Stimulated activated naive B cell treated with anti-CD40 and anti-IgM and Interleukin-4, amounts not matched to agents 10 μg/mL and 1 μg/mL and 100 μg/mL, for 72 hours (primary cell): Measurements from ENCODE around the gene PLA2G4D.

Experiments
- ATAC-seq, 2 donors: fragments of 150-1000 bp; cut with Tn5 transposase; replicated peaks; 2 replicates each; pipeline ENCODE4 v1.10.0; 2021; ENCODE audit warnings: moderate library complexity in 1 of 2
- DNase-seq: peaks from one replicate; pipeline ENCODE4 v3.0.0; 2021
- H3K27ac Mint-ChIP-seq: one replicate; pipeline ENCODE4 v1.8.0; 2022; ENCODE audit warnings: mild to moderate bottlenecking, mixed read lengths
- H3K27me3 Mint-ChIP-seq, 2 donors: one replicate each; pipeline ENCODE4 v1.8.0; 2022; ENCODE audit warnings: mixed read lengths in 2 of 2
- H3K36me3 Mint-ChIP-seq, 2 donors: one replicate each; pipeline ENCODE4 v1.8.0; 2022; ENCODE audit warnings: mixed read lengths in 2 of 2, mild to moderate bottlenecking in 1 of 2
- H3K4me1 Mint-ChIP-seq, 2 donors: one replicate each; pipeline ENCODE4 v1.8.0; 2022; ENCODE audit warnings: mixed read lengths in 2 of 2, mild to moderate bottlenecking in 1 of 2
- H3K4me3 Mint-ChIP-seq, 2 donors: one replicate each; pipeline ENCODE4 v1.8.0; 2022; ENCODE audit warnings: mild to moderate bottlenecking in 2 of 2, mixed read lengths in 2 of 2, moderate library complexity in 1 of 2
- H3K9me3 Mint-ChIP-seq, 2 donors: one replicate each; pipeline ENCODE4 v1.8.0; 2022; ENCODE audit warnings: mixed read lengths in 2 of 2, mild to moderate bottlenecking in 1 of 2

PLA2G4D gene

GRCh38 chr15:42050484-42051255 is 43.7 kb downstream of the PLA2G4D start:
- Mint-ChIP-seq H3K27ac (no peak overlapping the region), H3K4me3 (no peak overlapping the region), H3K4me1 (no peaks in the 10 kb centered on the region), H3K9me3 (no peaks in the 10 kb centered on the region), H3K27me3 (peaks cover 8 to 20% of the 10 kb centered on the region in 2 donors), H3K36me3 (no peaks in the 10 kb centered on the region)
- no peak for ATAC-seq
- DNase-seq, result no peak

- no peak for ATAC-seq
Observed at GRCh38 chr15:42048821-42049200, 45.6 kb downstream of the PLA2G4D start.

GRCh38 chr15:42048080-42048820 is 46.1 kb downstream of the PLA2G4D start:
- Mint-ChIP-seq H3K4me1 (peaks cover 0 to 4% of the 10 kb centered on the region in 2 donors), H3K36me3 (no peaks in the 10 kb centered on the region), H3K9me3 (no peaks in the 10 kb centered on the region), H3K4me3 (no peak overlapping the region), H3K27ac (no peak overlapping the region), H3K27me3 (peaks cover 15 to 19% of the 10 kb centered on the region in 2 donors)
- DNase-seq, result no peak
- ATAC-seq, result no peak

More at GRCh38 chr15:42048821-42049200, 45.6 kb downstream of the PLA2G4D start:
- Mint-ChIP-seq H3K4me3 (no peak overlapping the region), H3K27ac (no peak overlapping the region), H3K4me1 (peaks cover 0 to 4% of the 10 kb centered on the region in 2 donors), H3K27me3 (peaks cover 15 to 25% of the 10 kb centered on the region in 2 donors), H3K9me3 (no peaks in the 10 kb centered on the region), H3K36me3 (no peaks in the 10 kb centered on the region)
- no peak for DNase-seq

DNA sequence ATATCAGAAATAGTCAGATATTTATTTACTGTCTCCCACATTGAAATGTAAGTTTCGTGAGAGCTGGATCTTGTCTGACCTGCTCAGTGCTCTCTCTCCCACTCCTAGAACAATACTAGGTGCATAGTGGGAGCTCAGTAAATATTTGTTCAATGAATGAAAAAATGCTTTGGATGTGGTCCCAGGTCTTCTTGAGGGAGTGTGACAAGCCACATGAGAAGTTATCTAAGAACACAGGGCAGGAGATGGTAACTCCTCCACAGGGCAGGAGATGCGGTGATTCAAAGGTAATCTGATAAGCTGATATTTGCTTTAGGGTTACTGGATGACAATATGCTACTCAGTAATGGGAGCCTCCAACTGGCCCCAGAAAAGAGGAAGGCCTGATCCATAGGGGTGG is 47.8 kb downstream of the PLA2G4D start:
- ATAC-seq, result no peak
- Mint-ChIP-seq H3K27ac (no peak overlapping the region), H3K4me1 (peaks cover 0 to 4% of the 10 kb centered on the region in 2 donors), H3K9me3 (no peaks in the 10 kb centered on the region), H3K27me3 (peaks cover 14 to 15% of the 10 kb centered on the region in 2 donors), H3K4me3 (no peak overlapping the region), H3K36me3 (no peaks in the 10 kb centered on the region)
- no peak for DNase-seq

DNA sequence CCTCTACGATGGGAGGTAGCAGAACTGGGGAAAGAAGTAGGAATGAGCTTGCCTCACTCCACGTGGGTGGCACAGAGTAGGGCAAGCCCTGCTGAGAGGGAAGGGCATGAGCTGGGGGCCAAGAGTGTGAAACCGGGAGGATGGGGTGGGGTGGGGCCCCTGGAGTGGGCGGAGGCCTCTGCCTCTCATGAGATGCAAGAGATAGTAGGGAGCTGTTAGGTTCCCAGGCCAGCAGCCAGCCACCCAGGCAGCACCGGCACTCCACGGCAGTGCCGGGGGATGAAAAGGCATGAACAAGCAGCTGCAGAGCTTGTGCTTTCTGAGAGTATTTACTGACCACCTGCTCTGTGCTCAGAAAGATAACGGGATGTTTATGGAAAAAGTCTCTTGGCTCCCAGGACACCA is 49.1 kb downstream of the PLA2G4D start:
- peaks cover 9 to 14% of the 10 kb centered on the region in 2 donors for H3K27me3 Mint-ChIP-seq
- no peak for ATAC-seq
- H3K4me3 Mint-ChIP-seq, result no peak overlapping the region
- peaks cover 0 to 4% of the 10 kb centered on the region in 2 donors for H3K4me1 Mint-ChIP-seq
- no peak for DNase-seq
- H3K9me3 Mint-ChIP-seq, result no peaks in the 10 kb centered on the region
- H3K27ac Mint-ChIP-seq, result no peak overlapping the region
- H3K36me3 Mint-ChIP-seq, result no peaks in the 10 kb centered on the region

DNA sequence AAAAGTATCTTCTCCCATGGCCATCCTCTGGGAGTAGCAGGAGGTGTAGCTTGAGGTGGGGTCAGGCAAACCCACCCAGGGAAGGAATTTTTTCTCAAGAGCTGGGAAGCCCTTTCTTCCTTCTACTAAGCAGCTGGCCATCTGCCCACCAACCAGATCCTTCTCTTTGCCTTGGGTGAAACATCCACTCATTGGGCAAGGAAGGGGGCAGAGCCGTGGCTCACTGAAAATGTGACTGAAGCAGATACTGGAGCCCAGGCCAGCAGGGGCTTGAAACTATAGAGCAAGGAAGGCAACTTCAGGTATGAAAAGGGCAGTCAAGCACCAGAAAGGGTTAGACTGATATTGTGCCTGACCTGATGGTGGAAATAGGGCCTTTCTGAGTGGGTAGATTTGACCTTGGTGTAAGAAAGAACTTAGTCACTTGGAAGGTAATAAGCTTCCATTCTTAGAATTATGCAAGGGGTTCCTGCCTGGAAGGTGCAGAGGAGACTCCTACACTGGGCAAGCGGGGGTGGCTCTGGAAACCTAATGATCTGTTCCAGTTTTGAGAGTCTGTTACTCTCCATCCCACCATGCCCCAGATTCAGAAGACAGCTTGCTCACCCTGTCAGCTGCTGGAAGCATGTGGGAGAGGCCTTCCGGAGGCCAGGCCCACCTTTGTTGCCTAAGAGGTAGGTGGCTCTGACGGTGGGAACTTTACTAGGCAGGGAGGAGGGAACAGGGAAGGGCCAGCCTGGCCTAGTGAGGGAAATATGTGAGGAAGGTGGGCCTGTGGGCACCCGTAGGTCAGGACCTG is 51.6 kb downstream of the PLA2G4D start:
- Mint-ChIP-seq H3K27me3 (peaks cover 9 to 14% of the 10 kb centered on the region in 2 donors), H3K27ac (peak overlapping the region; percentile 78), H3K4me3 (no peak overlapping the region), H3K36me3 (no peaks in the 10 kb centered on the region), H3K4me1 (peaks cover 0 to 4% of the 10 kb centered on the region in 2 donors), H3K9me3 (no peaks in the 10 kb centered on the region)
- ATAC-seq (no peak), DNase-seq (no peak)

GRCh38 chr15:42038401-42038800 is 56.0 kb downstream of the PLA2G4D start:
- H3K27ac Mint-ChIP-seq, result no peak overlapping the region
- no peaks in the 10 kb centered on the region for H3K36me3 Mint-ChIP-seq
- H3K4me3 Mint-ChIP-seq, result no peak overlapping the region
- DNase-seq (no peak), ATAC-seq (no peak)
- no peaks in the 10 kb centered on the region for H3K9me3 Mint-ChIP-seq
- H3K27me3 Mint-ChIP-seq, result no peaks in the 10 kb centered on the region
- H3K4me1 Mint-ChIP-seq, result peaks cover 7 to 18% of the 10 kb centered on the region in 2 donors

GRCh38 chr15:42037656-42038055 is 56.7 kb downstream of the PLA2G4D start:
- Mint-ChIP-seq H3K36me3 (no peaks in the 10 kb centered on the region), H3K27me3 (no peaks in the 10 kb centered on the region), H3K4me3 (no peak overlapping the region), H3K9me3 (no peaks in the 10 kb centered on the region), H3K4me1 (peaks cover 12 to 25% of the 10 kb centered on the region in 2 donors), H3K27ac (no peak overlapping the region)
- ATAC-seq (no peak), DNase-seq (no peak)

DNA sequence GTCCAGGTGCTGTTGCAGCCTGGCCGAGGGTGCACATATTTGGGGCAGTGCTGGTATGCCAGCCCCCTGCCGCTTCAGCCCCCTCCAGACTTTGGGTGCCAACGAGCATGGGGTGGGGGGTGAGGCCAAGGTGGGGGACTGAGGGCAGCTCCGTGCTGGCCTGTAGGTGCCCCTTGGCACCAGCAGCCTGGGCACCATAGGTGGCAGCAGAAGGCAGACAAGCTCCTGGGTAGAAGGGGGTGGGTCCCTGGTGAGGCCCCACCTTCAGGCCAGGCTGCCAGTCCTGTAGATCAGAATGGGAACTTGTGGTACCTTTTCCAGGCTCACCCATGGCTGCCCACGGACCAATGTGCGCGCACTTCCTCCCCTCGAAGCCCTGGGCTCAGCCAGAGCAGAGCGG is 57.4 kb downstream of the PLA2G4D start:
- Mint-ChIP-seq H3K9me3 (peaks cover under 1% of the 10 kb centered on the region in 2 donors), H3K36me3 (peaks cover 0 to 2% of the 10 kb centered on the region in 2 donors), H3K4me3 (no peak overlapping the region), H3K27ac (no peak overlapping the region), H3K27me3 (no peaks in the 10 kb centered on the region), H3K4me1 (peaks cover 14 to 31% of the 10 kb centered on the region in 2 donors)
- DNase-seq (no peak), ATAC-seq (no peak)

DNA sequence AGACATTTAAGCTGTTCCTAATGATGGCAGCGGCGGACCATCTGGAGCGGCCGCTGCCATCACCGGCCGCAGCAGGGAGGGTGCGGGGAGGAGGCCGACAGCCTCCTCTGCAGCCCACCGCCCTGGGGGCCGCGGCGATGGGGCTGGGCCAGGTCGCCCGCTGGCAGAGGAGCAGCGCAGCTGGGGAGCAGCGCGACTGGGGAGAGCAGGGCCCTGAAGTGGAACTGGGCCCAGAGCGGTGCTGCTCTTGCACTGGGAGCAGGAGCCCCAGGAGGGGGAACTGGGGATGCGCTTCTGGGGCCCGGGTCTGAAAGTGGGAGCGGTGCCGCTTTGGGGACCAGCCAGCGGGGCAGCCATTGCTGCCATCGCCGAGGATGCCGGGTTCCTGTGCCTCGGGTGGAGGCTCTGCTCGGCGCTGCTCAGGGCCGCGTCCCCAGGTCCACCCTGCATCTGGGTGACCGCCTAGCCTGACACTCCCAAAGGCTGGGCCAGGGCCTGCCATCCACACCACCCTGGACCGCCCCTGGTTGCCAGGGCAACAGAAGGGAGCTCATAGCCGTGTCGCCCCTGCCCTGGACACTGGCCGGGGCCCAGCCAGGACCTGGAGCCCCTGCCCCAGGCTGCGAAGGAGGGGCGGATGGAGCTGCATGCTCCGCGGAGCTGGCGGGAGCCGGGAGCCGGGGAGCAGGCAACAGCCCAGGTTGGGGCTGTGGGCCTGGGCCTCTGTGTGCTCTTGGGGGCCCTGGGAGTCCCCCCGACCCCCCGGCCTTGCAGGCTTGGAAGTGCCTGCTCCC is 58.1 kb downstream of the PLA2G4D start:
- no peak for ATAC-seq
- H3K36me3 Mint-ChIP-seq, result peaks cover 0 to 4% of the 10 kb centered on the region in 2 donors
- peaks cover 14 to 31% of the 10 kb centered on the region in 2 donors for H3K4me1 Mint-ChIP-seq
- peaks cover 0 to 4% of the 10 kb centered on the region in 2 donors for H3K27me3 Mint-ChIP-seq
- peaks cover 2 to 3% of the 10 kb centered on the region in 2 donors for H3K9me3 Mint-ChIP-seq
- H3K27ac Mint-ChIP-seq, result no peak overlapping the region
- no peak for DNase-seq
- H3K4me3 Mint-ChIP-seq, result no peak overlapping the region

- H3K9me3 Mint-ChIP-seq, result peaks cover 2 to 3% of the 10 kb centered on the region in 2 donors
- H3K4me1 Mint-ChIP-seq, result peaks cover 14 to 31% of the 10 kb centered on the region in 2 donors
- DNase-seq (no peak), ATAC-seq (peak; percentile 36 to 44)
- peak overlapping the region; percentile 48 for H3K27ac Mint-ChIP-seq
- peaks cover 0 to 5% of the 10 kb centered on the region in 2 donors for H3K27me3 Mint-ChIP-seq
- no peak overlapping the region for H3K4me3 Mint-ChIP-seq
- peaks cover 0 to 4% of the 10 kb centered on the region in 2 donors for H3K36me3 Mint-ChIP-seq
Observed at GRCh38 chr15:42035435-42035761, 59.0 kb downstream of the PLA2G4D start.

DNA sequence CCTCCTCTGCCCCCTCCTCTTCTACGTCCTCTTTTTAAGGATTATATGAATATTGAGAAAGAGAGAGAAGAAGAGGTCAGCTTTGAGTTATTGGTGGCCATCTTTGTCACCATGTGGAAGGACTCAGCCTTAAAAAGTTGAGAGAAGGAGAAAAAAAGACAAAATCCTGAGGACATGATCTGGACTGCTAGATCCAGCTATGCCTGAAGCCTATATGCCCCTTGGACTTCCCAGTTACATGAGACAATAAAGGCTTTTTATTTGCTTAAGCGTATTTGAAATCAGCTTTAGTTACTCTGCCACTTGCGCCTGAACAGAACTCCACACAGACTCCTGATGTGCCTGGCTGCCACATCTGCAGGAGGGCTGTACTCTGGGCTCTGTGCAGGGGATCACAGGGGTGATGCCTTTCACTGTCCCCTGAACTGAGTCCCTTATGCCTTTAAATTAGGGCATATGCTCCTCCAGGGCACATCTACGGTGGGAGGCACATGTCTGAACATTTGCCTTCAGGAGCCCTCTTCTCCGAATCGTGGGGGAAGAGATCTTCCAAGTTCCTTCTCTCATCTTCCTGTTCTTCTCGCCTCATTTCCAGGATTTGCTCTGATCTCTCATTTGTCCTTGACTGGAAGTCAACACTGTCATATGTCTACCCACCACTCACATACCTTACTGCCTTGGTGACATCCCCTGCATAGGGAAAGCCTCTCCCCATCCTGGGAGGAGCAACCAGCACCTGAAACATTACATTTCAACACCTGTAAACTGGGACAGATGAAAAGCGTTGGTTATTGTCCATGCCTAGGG is 59.5 kb downstream of the PLA2G4D start:
- H3K27ac Mint-ChIP-seq, result peak overlapping the region; percentile 48
- no peak for ATAC-seq

More for the DNA sequence above, 59.5 kb downstream of the PLA2G4D start:
- H3K27me3 Mint-ChIP-seq, result peaks cover 0 to 5% of the 10 kb centered on the region in 2 donors
- no peak overlapping the region for H3K4me3 Mint-ChIP-seq
- H3K9me3 Mint-ChIP-seq, result peaks cover 2 to 3% of the 10 kb centered on the region in 2 donors
- H3K36me3 Mint-ChIP-seq, result peaks cover 0 to 4% of the 10 kb centered on the region in 2 donors
- DNase-seq, result no peak
- H3K4me1 Mint-ChIP-seq, result peaks cover 14 to 31% of the 10 kb centered on the region in 2 donors
